ENCODE results near the gene NPHS1.

Gene NPHS1

GRCh38 chr19:35793381-35794165, 58.7 kb downstream of the NPHS1 start (continued):
- TF ChIP-seq HIC1 (tag by site-specific recombination; IDR thresholded peaks at IDR 0.05) = no peak
- no peak for TF ChIP-seq OVOL3 (tag by site-specific recombination; IDR thresholded peaks at IDR 0.05)
- TF ChIP-seq ZNF398 (tag by site-specific recombination; IDR thresholded peaks at IDR 0.05) = peak; percentile 15; the same call in 1 of the 2 replicates

- Histone ChIP-seq H3K36me3 (ENCODE audit: control insufficient read depth in 2 of 2, insufficient read depth in 1 of 2, low read length in 2 of 2) (no peaks in the 10 kb centered on the region; a peak in 1 of 3 replicates), H3K27ac (ENCODE audit: extremely low read depth, low read depth, low read length) (no peak overlapping the region), H3K4me3 (ENCODE audit: low read depth, low read length) (no peak overlapping the region), H3K4me1 (ENCODE audit: control insufficient read depth, insufficient read depth, low read length) (no peaks in the 10 kb centered on the region), H3K9me3 (ENCODE audit: control insufficient read depth, insufficient read depth, low read depth, low read length) (no peaks in the 10 kb centered on the region)
- CTCF ChIA-PET = interaction anchor here (1.0 kb wide), 1 partner anchor 9 kb away, joined by 4 read pairs; no protein-coding TSS in a partner anchor
- POLR2A ChIA-PET = no interaction called here
- no peak for TF ChIP-seq ZNF138 (tag by site-specific recombination; IDR thresholded peaks at IDR 0.05; ENCODE audit: borderline replicate concordance)
- no peak for TF ChIP-seq ZSCAN30 (tag by site-specific recombination; IDR thresholded peaks at IDR 0.05)
- TF ChIP-seq ZSCAN16 (tag by site-specific recombination; IDR thresholded peaks at IDR 0.05) = no peak
- no peak for TF ChIP-seq SCRT1 (tag by site-specific recombination; IDR thresholded peaks at IDR 0.05; ENCODE audit: borderline replicate concordance)
- TF ChIP-seq ZNF747 (tag by site-specific recombination; IDR thresholded peaks at IDR 0.05) = no peak
- no peak for TF ChIP-seq ZNF2 (tag by site-specific recombination; IDR thresholded peaks at IDR 0.05)
- 0 out of 2 replicates have a peak, but pooled peaks have one; percentile 15 for TF ChIP-seq ZNF335 (tag by site-specific recombination; conservative IDR thresholded peaks at IDR 0.05)
- peak; percentile 93 for TF ChIP-seq ZNF449 (tag by site-specific recombination; IDR thresholded peaks at IDR 0.05)
- no peak for TF ChIP-seq ZSCAN23 (tag by site-specific recombination; IDR thresholded peaks at IDR 0.05)
- TF ChIP-seq ZBTB1 (tag by site-specific recombination; IDR thresholded peaks at IDR 0.05) = no peak
- TF ChIP-seq ZBTB8A (tag by site-specific recombination; IDR thresholded peaks at IDR 0.05) = no peak
Measured at GRCh38 chr19:35792888-35793287, 59.4 kb downstream of the NPHS1 start.

- CTCF ChIA-PET = interaction anchor here (0.6 to 1.0 kb wide), 2 partner anchors 10 to 43 kb away, joined by 3 to 4 read pairs; no protein-coding TSS in a partner anchor
- POLR2A ChIA-PET = no interaction called here
- no peak overlapping the region for H3K4me3 ChIP-seq (ENCODE audit: low read depth, low read length)
- H3K36me3 ChIP-seq (ENCODE audit: control insufficient read depth in 2 of 2, insufficient read depth in 1 of 2, low read length in 2 of 2) = no peaks in the 10 kb centered on the region; a peak in 1 of 3 replicates
- no peaks in the 10 kb centered on the region for H3K4me1 ChIP-seq (ENCODE audit: control insufficient read depth, insufficient read depth, low read length)
- no peaks in the 10 kb centered on the region for H3K9me3 ChIP-seq (ENCODE audit: control insufficient read depth, insufficient read depth, low read depth, low read length)
- H3K27ac ChIP-seq (ENCODE audit: extremely low read depth, low read depth, low read length) = no peak overlapping the region
- no peak for TF ChIP-seq ATF2 (tag by site-specific recombination; IDR thresholded peaks at IDR 0.05; ENCODE audit: low read depth)
- 0 out of 2 replicates have a peak, but pooled peaks have one; percentile 14 for TF ChIP-seq ZIC2 (tag by site-specific recombination; IDR thresholded peaks at IDR 0.05)
- TF ChIP-seq ZNF692 (tag by site-specific recombination; IDR thresholded peaks at IDR 0.05) = peak; percentile 39; the same call in 1 of the 2 replicates
- TF ChIP-seq HIC1 (tag by site-specific recombination; IDR thresholded peaks at IDR 0.05) = 0 out of 2 replicates have a peak, but pooled peaks have one; percentile 21
- no peak for TF ChIP-seq ZNF140 (tag by site-specific recombination; IDR thresholded peaks at IDR 0.05)
- no peak for TF ChIP-seq ZNF146 (tag by site-specific recombination; IDR thresholded peaks at IDR 0.05)
- TF ChIP-seq ZNF623 (tag by site-specific recombination; IDR thresholded peaks at IDR 0.05) = no peak
Measured at GRCh38 chr19:35792312-35792711, 60.0 kb downstream of the NPHS1 start.

Data from HEK293 (cell line).